Panc1 (cell line): ENCODE measurements around the gene CELF2. TPM values are rescaled to one million over a fixed set of nuclear protein-coding genes. Genes with fewer than 3 reads are reported as not detected.

ENCODE experiments used
- ATAC-seq: fragments of 200-7000 bp; cut with Tn5 transposase; 2 replicates; pipeline ENCODE4 v1.9.1; 2020; ENCODE audit warnings: mild to moderate bottlenecking, moderate library complexity
- BruUV-seq: library from RNA; stranded (reverse); fragments of 400-500 nt; replicated peaks from 2 replicates; lab custom pipeline; 2021; lab: Mats Ljungman, UMichigan
- CTCF ChIA-PET: fragments of 300-600 bp; sonication (Branson Sonifier 250); formaldehyde crosslinking; loops from one replicate; lab custom pipeline; 2022; ENCODE audit warnings: antibody characterized with exemption; lab: Charles Lee
- POLR2A ChIA-PET: fragments of 300-600 bp; sonication (Branson Sonifier 250); formaldehyde crosslinking; loops from one replicate; lab custom pipeline; 2022; ENCODE audit warnings: antibody characterized with exemption; lab: Charles Lee
- DNase-seq: peaks from one replicate; pipeline ENCODE4 v3.0.0-alpha.2; 2010; ENCODE audit warnings: low read depth, low spot score
- H3K27ac ChIP-seq: 2 replicates; pipeline ENCODE4 v1.5.1; 2011; ENCODE audit warnings: mild to moderate bottlenecking, low read length, inconsistent platforms
- H3K27me3 ChIP-seq: fragments of 200-500 bp; sonication (Bioruptor generic); 2 replicates; pipeline ENCODE4 v1.6.0; 2014; ENCODE audit warnings: low read length, inconsistent platforms; ENCODE audit not compliant: control insufficient read depth, insufficient read depth
- H3K36me3 ChIP-seq: fragments of 200-500 bp; sonication (Bioruptor generic); 2 replicates; pipeline ENCODE4 v1.5.1; 2014; ENCODE audit warnings: inconsistent platforms, mild to moderate bottlenecking, low read length, moderate library complexity; ENCODE audit not compliant: control insufficient read depth, insufficient read depth
- H3K4me1 ChIP-seq: 2 replicates; pipeline ENCODE4 v1.5.1; 2011; ENCODE audit warnings: inconsistent platforms, mild to moderate bottlenecking, low read length, moderate library complexity; ENCODE audit not compliant: control insufficient read depth, insufficient read depth
- H3K4me3 ChIP-seq, 2 experiments: 2 replicates each; pipeline ENCODE4 v1.5.1; 2011 to 2012; ENCODE audit warnings: low read depth in 2 of 2, low read length in 2 of 2, mild to moderate bottlenecking in 2 of 2, inconsistent platforms in 1 of 2, moderate library complexity in 1 of 2
- H3K9me3 ChIP-seq: fragments of 200-500 bp; sonication (Bioruptor generic); 2 replicates; pipeline ENCODE4 v1.5.1; 2014; ENCODE audit warnings: low read depth, mild to moderate bottlenecking, inconsistent platforms, low read length, moderate library complexity; ENCODE audit not compliant: control insufficient read depth, insufficient read depth
- POLR2AphosphoS5 ChIP-seq: IDR thresholded peaks from 2 replicates; pipeline ENCODE4 v1.6.1; 2012; ENCODE audit warnings: mild to moderate bottlenecking, low read depth, low read length, moderate library complexity
- SIN3A ChIP-seq: IDR thresholded peaks from 2 replicates; pipeline ENCODE4 v1.6.1; 2012; ENCODE audit warnings: low read depth, mild to moderate bottlenecking, low read length, moderate library complexity, borderline replicate concordance; ENCODE audit not compliant: insufficient read depth
- TCF7L2 ChIP-seq: IDR thresholded peaks from 2 replicates; pipeline ENCODE4 v1.6.1; 2011; ENCODE audit warnings: mild to moderate bottlenecking, low read depth, low read length, inconsistent platforms
- in situ Hi-C: cut with HindIII; loops from 2 replicates; pipeline ENCODE4 v1.10.0; 2016; ENCODE audit warnings: low sequenced_read_pairs, low pct_unique_long_range_greater_than_20kb
- intact Hi-C: fragments of 100-400 bp; cut with micrococcal nuclease; formaldehyde crosslinking; loops from one replicate; pipeline ENCODE4 v1.10.0; 2022; ENCODE audit not compliant: unreplicated experiment
- total RNA-seq: library from RNA; stranded (reverse); gene quantifications from one replicate; pipeline ENCODE4 v1.2.1, GENCODE V29; 2021; ENCODE audit not compliant: unreplicated experiment
- TF ChIP-seq, protein P1 (sequence below): fragments of 450-650 bp; IDR thresholded peaks from 2 replicates; pipeline ENCODE4 v1.5.1; 2017; ENCODE audit warnings: mild to moderate bottlenecking
- TF ChIP-seq, protein P2 (sequence below), 2 experiments: IDR thresholded peaks; 2 replicates each; pipeline ENCODE4 v1.6.1; 2011 to 2012; ENCODE audit warnings: low read depth in 2 of 2, control low read depth in 1 of 2, low read length in 1 of 2, mild to moderate bottlenecking in 1 of 2, moderate library complexity in 1 of 2; ENCODE audit not compliant: insufficient read depth in 1 of 2

Gene CELF2
- total RNA-seq, 1 experiment from 2014 or later = 0.44 TPM

DNA sequence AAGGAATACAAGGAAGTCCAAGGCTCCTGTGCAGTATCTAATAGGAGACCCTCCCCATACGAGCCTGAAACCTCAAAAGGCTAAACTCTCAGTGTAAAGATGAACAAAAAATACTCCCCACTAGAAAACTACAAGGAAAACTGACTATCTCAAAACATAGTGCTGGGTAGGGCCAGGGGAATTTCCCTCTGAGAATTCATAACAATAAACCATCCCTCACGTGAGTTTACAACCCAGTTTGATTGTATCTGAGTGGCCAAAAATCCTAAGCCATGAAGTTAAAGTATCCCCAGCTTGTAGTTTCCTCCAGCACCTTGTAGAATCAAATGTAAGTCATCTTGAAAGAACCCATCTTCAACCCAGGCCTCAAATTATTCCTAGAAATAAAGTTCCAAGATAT lies 293.4 kb downstream of the CELF2 start:
- no peak overlapping the region for H3K27ac ChIP-seq
- no peak overlapping the region for H3K4me3 ChIP-seq
- ATAC-seq (no peak), DNase-seq (no peak)
- intact Hi-C loops = no loop called here
- TF ChIP-seq TCF7L2 (no peak), POLR2AphosphoS5 (no peak), SIN3A (no peak)
- TF ChIP-seq, protein P1, sequence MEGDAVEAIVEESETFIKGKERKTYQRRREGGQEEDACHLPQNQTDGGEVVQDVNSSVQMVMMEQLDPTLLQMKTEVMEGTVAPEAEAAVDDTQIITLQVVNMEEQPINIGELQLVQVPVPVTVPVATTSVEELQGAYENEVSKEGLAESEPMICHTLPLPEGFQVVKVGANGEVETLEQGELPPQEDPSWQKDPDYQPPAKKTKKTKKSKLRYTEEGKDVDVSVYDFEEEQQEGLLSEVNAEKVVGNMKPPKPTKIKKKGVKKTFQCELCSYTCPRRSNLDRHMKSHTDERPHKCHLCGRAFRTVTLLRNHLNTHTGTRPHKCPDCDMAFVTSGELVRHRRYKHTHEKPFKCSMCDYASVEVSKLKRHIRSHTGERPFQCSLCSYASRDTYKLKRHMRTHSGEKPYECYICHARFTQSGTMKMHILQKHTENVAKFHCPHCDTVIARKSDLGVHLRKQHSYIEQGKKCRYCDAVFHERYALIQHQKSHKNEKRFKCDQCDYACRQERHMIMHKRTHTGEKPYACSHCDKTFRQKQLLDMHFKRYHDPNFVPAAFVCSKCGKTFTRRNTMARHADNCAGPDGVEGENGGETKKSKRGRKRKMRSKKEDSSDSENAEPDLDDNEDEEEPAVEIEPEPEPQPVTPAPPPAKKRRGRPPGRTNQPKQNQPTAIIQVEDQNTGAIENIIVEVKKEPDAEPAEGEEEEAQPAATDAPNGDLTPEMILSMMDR = no peak
- TF ChIP-seq, protein P2, sequence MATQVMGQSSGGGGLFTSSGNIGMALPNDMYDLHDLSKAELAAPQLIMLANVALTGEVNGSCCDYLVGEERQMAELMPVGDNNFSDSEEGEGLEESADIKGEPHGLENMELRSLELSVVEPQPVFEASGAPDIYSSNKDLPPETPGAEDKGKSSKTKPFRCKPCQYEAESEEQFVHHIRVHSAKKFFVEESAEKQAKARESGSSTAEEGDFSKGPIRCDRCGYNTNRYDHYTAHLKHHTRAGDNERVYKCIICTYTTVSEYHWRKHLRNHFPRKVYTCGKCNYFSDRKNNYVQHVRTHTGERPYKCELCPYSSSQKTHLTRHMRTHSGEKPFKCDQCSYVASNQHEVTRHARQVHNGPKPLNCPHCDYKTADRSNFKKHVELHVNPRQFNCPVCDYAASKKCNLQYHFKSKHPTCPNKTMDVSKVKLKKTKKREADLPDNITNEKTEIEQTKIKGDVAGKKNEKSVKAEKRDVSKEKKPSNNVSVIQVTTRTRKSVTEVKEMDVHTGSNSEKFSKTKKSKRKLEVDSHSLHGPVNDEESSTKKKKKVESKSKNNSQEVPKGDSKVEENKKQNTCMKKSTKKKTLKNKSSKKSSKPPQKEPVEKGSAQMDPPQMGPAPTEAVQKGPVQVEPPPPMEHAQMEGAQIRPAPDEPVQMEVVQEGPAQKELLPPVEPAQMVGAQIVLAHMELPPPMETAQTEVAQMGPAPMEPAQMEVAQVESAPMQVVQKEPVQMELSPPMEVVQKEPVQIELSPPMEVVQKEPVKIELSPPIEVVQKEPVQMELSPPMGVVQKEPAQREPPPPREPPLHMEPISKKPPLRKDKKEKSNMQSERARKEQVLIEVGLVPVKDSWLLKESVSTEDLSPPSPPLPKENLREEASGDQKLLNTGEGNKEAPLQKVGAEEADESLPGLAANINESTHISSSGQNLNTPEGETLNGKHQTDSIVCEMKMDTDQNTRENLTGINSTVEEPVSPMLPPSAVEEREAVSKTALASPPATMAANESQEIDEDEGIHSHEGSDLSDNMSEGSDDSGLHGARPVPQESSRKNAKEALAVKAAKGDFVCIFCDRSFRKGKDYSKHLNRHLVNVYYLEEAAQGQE (IDR thresholded peaks at IDR 0.05; ENCODE audit: insufficient read depth in 1 of 2, low read depth in 2 of 2, low read length in 1 of 2) = no peak
- no TSS peak for BruUV-seq
- H3K9me3 ChIP-seq = no peaks in the 10 kb centered on the region
- no peaks in the 10 kb centered on the region for H3K36me3 ChIP-seq
- H3K27me3 ChIP-seq = no peaks in the 10 kb centered on the region
- in situ Hi-C loops = no loop called here
- no peaks in the 10 kb centered on the region for H3K4me1 ChIP-seq
- POLR2A ChIA-PET = no interaction called here
- CTCF ChIA-PET = no interaction called here

DNA sequence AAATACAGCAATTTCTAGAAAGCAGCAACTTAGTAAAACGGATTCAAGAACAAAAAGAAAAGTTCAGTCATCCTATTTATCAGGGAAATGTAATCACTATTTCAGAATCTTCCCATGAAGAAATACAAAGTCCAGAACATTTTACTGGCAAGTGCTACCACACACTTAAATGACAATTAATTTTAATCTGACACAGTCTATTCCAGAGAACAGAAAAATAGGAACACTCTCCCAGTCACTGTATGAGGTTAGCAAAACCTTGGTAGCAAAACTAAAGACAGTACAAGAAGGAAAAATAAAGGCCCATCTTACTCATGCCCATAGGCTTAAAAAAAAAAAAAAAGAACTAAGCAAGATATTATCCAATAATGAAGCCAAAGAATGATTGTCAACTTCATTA lies 295.8 kb downstream of the CELF2 start:
- TF ChIP-seq, protein P1 = no peak
- no peak for TF ChIP-seq SIN3A
- TF ChIP-seq, protein P2 (IDR thresholded peaks at IDR 0.05; ENCODE audit: insufficient read depth in 1 of 2, low read depth in 2 of 2, low read length in 1 of 2) = no peak
- no peak for TF ChIP-seq POLR2AphosphoS5
- TF ChIP-seq TCF7L2 = no peak
- ATAC-seq (no peak), DNase-seq (no peak)
- no peaks in the 10 kb centered on the region for H3K9me3 ChIP-seq
- BruUV-seq = no TSS peak
- no peaks in the 10 kb centered on the region for H3K27me3 ChIP-seq
- no peak overlapping the region for H3K4me3 ChIP-seq
- POLR2A ChIA-PET = no interaction called here
- H3K36me3 ChIP-seq = no peaks in the 10 kb centered on the region
- CTCF ChIA-PET = no interaction called here
- intact Hi-C loops = no loop called here
- H3K4me1 ChIP-seq = no peaks in the 10 kb centered on the region
- in situ Hi-C loops = no loop called here
- H3K27ac ChIP-seq = no peak overlapping the region
